ENCODE measurements around the gene RPTOR.
"Not testable (repeated sequence)": the region's sequence is repeated elsewhere in the genome, so short reads cannot be mapped to it uniquely, and the experiment has no call there.

RPTOR gene

DNA sequence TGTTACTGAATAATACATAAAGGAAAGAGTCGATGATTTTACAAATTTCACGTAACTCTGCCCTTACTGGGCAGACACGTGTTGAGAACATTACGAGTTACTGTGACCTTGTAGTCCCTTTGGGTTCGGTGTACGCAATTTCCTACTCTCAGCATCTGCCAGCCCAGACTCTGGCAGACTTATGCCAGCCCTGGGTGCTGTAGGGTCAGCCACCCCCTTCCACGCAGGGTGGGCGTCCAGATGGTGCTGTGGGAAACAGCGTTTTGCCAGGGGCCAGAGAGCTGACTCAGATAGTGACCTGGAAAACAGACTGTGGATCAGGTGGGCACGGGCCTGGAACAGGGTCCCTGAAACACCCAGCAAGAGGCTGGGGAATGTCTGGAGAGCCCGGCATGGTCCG, 148.9 kb downstream of the RPTOR start:
- DNase-seq (ENCODE audit: low read depth, low spot score): no peak

DNA sequence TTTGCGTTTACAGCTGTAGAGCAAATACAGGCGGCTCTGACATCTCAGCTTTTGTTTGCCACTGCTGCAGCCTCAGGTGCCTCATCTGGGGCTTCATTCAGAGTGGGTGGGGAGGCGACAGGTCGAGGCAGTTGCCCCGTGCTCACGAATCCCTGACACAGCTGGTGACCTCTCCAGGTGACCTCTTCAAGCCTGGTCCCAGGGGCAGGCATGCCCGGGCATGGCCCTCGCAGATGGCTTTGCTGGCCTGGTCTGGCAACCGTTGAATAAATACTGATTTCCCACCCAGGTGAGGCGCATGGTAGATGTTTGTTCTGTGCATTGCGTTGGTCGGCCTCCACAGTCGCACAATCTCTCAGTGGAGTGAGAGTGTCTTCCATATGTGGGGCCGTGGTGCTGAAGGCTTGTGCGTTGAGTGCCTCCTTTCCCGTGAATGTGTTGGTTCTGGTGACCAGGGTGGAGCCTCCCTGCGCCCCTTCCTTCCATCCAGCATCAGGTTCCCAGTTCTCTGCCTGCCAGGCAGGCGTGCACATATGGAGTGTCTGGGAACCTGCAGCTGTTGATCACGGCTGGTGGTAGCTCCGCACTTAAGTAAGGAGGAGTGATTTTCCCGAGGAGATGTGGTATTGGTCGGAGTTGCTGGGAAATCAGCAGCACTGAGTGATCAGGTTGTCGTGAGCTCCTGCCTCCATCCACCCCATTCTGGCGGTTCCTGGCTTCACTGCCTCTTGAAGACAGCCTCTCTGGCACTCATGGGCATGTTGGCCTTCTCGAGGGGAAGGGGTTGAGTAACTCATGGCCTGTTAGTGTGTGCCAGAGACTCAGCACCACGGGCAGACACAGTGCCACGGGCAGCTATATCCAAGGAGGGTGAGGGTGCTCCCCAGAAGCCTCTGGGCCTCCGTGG, 149.7 kb downstream of the RPTOR start:
- DNase-seq (ENCODE audit: low read depth, low spot score): no peak

GRCh38 chr17:80694992-80695912, 150.6 kb downstream of the RPTOR start:
- no peak for DNase-seq (ENCODE audit: low read depth, low spot score)

- no peak for DNase-seq (ENCODE audit: low read depth, low spot score)
Measured at GRCh38 chr17:80695979-80696378, 151.3 kb downstream of the RPTOR start.

DNA sequence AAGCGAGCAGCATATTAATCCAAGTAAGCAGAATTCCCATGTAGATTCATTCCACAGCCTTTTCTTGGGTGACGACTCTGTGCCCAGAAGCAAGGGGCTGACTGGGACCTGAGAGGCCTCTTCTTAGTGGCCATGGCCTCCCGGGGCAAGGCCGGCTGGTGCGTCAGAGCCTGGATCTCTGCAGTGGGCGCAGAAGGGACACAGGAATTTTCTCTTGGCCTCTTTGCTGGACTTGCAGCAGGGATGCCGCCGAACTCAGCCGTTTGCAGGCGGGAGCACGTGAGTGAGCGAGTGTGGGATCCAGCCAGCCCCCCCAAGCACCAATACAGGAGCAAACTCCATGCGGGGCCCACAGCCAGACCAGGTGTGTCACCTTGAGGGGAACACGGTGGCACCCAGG, 151.8 kb downstream of the RPTOR start:
- DNase-seq (ENCODE audit: low read depth, low spot score): no peak

GRCh38 chr17:80696964-80697363, 152.3 kb downstream of the RPTOR start:
- DNase-seq (ENCODE audit: low read depth, low spot score): no peak

DNA sequence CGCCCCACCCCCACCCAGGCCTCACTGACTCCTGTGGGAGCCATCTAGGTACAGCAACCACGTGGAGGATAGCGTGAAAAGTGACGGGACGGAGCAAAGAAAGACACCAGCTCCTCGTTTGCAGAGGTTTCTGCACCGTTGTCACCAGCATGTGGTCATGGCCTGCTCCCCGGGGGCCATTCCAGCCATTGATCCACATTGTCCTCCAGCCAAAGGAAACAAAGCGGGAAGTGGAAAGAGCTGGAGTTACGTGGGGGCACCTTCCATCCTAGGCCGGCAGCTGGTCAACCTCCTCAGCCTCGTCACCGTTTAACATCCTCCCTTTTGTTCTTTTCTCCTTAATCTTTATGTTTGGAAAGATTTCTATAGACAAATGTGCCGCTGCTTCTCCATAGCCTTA, 153.7 kb downstream of the RPTOR start:
- DNase-seq (ENCODE audit: low read depth, low spot score): peak; percentile 30

DNA sequence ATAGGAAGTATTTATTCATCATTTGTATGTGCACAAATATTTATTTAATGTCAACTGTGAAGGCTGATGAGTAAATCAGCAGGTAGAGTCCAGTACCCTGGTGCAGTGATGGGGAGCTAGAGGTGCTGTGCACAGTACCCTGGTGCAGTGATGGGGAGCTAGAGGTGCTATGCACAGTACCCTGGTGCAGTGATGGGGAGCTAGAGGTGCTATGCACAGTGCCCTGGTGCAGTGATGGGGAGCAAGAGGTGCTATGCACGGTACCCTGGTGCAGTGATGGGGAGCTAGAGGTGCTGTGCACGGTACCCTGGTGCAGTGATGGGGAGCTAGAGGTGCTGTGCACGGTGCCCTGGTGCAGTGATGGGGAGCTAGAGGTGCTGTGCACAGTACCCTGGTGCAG, 154.6 kb downstream of the RPTOR start:
- DNase-seq (ENCODE audit: low read depth, low spot score): not testable (repeated sequence)

DNA sequence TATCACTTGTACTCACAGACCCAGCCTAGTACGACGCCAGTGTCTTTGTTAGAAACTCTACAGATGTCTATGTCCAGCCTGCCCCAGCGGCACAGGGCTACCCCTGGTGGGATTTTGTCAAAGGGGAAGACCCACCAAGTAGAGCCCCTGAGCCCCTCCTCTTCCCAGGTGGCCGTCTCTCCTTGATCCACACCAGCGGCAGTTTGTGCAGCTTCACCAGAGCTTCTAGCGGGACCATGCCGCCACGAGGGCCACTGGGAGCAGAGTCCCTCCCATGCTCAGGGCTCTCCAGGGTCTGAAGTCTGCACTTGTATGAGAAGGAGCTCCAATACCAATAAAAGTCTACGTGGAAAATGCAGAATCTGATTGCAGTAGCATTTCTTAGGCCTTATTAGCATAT, 157.1 kb downstream of the RPTOR start:
- DNase-seq (ENCODE audit: low read depth, low spot score): no peak

GRCh38 chr17:80702315-80703141, 157.9 kb downstream of the RPTOR start:
- DNase-seq (ENCODE audit: low read depth, low spot score): no peak

DNA sequence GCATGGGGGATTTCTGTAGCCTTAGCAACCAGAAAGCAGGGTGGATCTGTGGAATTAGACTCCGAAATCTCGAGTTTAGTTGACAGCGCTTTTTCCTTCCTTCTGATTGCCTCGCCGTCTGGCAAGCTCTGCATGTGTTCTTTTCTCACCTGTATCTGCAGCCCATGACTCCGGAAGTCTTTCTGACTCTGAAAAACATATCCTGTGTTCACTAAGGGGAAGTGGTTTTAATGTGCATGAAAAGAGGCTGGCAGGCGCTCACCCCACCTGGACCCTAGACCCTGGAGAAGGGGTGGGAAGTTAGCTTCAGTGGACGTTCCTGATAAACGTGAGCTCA, 158.5 kb downstream of the RPTOR start:
- DNase-seq (ENCODE audit: low read depth, low spot score): no peak

- no peak for DNase-seq (ENCODE audit: low read depth, low spot score)
Measured at GRCh38 chr17:80704381-80704819, 159.8 kb downstream of the RPTOR start.

- no peak for DNase-seq (ENCODE audit: low read depth, low spot score)
Measured at GRCh38 chr17:80704894-80705293, 160.3 kb downstream of the RPTOR start.

DNA sequence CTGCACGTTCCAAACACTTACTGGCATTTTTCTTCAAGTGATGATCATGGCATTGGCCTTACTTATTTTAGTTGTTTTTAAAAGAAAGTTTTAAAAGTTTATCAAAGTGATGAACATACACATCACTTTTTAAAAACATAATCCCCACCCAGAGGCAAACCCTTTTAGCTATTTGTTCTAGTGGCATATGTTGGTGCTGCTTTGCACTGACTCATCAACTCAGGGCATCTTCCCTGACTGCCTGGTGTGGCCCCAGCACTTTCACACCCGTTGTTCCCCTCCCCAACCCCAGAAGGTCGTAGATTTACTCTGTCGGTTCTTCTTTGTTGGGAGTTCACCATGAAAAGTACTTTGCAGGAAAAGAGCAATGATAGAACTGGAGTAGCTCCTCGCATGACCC, 161.3 kb downstream of the RPTOR start:
- DNase-seq (ENCODE audit: low read depth, low spot score): no peak

DNA sequence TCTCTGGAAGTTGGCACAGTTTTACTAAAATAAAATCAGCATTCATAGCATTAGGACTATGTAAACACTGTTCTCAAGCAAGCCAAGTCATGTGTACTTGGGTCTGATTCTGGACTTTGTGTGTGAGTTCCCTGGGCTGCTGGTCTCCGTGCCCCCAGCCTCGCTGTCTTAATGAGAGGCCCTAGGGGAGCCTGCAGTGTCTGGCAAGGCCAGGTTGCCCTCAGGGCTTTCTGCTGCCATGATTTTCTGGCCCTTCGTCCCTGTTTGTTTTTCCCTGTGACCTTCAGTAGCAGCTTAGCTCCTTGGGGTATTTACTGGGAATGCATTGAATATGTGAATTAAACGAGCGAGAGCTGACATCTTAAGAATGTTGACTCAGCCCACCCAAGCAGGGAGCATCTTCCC, 161.8 kb downstream of the RPTOR start:
- DNase-seq (ENCODE audit: low read depth, low spot score): peak; percentile 81

DNA sequence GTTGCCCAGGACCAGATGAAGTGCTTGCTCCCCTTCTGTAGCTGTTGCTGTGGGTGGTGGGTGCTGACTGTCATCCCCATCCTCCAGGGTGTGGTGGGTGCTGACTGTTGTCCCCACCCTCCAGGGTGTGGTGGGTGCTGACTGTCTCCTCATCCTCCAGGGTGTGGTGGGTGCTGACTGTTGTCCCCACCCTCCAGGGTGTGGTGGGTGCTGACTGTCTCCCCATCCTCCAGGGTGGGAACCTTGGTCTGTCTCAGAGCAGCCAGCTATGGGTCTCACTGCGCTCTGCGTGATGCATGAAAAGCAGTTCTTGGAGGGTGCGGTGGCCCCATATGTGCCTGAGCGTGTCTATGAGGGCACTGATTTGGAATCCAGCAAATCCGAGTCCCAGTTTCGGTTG, 163.8 kb downstream of the RPTOR start:
- DNase-seq (ENCODE audit: low read depth, low spot score): no peak

GRCh38 chr17:80709090-80709695, 164.6 kb downstream of the RPTOR start:
- DNase-seq (ENCODE audit: low read depth, low spot score): peak; percentile 66

GRCh38 chr17:80710714-80711302, 166.2 kb downstream of the RPTOR start:
- no peak for DNase-seq (ENCODE audit: low read depth, low spot score)

GRCh38 chr17:80712089-80712488, 167.5 kb downstream of the RPTOR start:
- no peak for DNase-seq (ENCODE audit: low read depth, low spot score)

- no peak for DNase-seq (ENCODE audit: low read depth, low spot score)
Measured at GRCh38 chr17:80712606-80713005, 168.0 kb downstream of the RPTOR start.
